GM12874 (cell line): ENCODE results near the gene ZNF519.
"Not testable (repeated sequence)": the region's sequence is repeated elsewhere in the genome, so short reads cannot be mapped to it uniquely, and the experiment has no call there.

ENCODE experiments used
- CTCF ChIP-seq: IDR thresholded peaks from 2 replicates; pipeline ENCODE4 v1.5.1; 2011; ENCODE audit warnings: low read depth, mild to moderate bottlenecking, control low read depth, low read length, moderate library complexity; ENCODE audit not compliant: insufficient read depth

ZNF519 gene

GRCh38 chr18:14132271-14132700, at the start of gene ZNF519:
Gene ZNF519 (minus strand): TSS chr18:14132435. CDS start chr18:14132277, 158 bp downstream.
- not testable (repeated sequence) for TF ChIP-seq CTCF

- no peak for TF ChIP-seq CTCF
These were observed 47.1 kb upstream of the ZNF519 start for GRCh38 chr18:14179306-14179705.

GRCh38 chr18:14178321-14179196, 46.3 kb upstream of the ZNF519 start:
- TF ChIP-seq CTCF = peak; percentile 82

DNA sequence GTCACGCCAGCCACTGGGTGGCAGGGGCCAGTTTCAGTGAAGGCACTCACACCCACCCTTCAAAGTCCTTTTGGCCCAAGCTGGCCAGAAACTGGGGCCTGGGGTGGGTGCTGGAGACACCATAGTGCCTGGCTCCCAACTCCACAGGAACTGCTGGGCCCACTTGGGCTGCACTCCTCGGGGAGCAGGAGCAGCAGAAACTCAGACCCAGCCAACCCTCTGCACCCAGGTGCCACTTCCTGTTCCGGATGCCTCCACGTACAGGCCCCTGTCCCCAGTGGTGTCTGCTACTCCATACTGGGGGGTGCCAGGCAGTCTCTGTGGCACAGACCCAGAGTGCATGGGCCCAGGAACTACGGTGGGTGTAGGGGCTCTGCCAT, 42.5 kb upstream of the ZNF519 start:
- no peak for TF ChIP-seq CTCF

GRCh38 chr18:14144628-14144895, 12.3 kb upstream of the ZNF519 start:
- TF ChIP-seq CTCF = no peak

- TF ChIP-seq CTCF = no peak
These were observed 7.5 kb downstream of the ZNF519 start for GRCh38 chr18:14124689-14125088.

DNA sequence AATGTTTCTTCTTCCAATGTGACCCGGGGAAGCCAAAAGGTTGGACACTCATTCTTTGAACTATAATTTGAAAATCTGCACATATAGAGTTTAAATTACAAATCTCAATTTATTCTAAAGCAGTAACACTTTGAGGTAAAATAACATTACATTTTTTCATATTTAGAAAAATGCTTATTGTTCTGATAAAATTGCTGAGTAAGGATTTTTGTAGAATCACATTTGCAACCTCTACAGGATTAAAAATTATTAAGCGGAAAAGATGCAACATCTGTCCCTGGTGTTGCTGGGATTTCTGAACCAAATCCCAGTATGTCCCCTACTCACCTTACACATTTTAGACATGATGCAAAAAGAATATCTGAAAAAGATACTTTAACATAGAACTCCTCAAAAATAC, 10.1 kb downstream of the ZNF519 start:
- TF ChIP-seq CTCF = no peak

DNA sequence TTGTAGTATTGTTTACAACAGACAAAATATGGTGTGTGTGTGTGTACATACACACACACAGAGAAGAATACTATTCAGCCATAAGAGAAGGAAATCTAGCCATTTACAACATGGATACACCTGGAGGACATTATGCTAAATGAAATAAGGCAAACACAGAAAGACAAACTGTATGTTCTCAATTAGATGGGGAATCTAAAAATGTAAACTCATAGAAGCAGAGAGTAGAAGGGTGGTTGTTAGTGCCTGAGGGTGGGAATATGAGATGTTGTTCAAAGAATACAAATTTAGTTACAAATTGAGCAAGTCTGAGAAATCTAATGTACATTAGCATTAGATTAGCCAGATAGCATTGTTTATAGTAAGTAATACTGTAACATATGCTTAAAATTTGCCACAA, 11.3 kb downstream of the ZNF519 start:
- TF ChIP-seq CTCF = no peak
